MCF 10A (cell line): ENCODE data around the gene FGFR2. TPM values are rescaled to one million over a fixed set of nuclear protein-coding genes. Genes with fewer than 3 reads are reported as not detected.

Source experiments
- BruUV-seq: library from RNA; stranded (reverse); fragments of 400-500 nt; replicated peaks from 2 replicates; lab custom pipeline; 2021; lab: Mats Ljungman, UMichigan
- CTCF ChIA-PET: fragments of 300-600 bp; sonication (Branson Sonifier 250); formaldehyde crosslinking; extraction: SDS; loops from one replicate; lab custom pipeline; 2021; ENCODE audit warnings: antibody characterized with exemption, inconsistent platforms; lab: Yijun Ruan, JAX
- POLR2A ChIA-PET: fragments of 300-600, 350-650 bp; sonication (Branson Sonifier 250); formaldehyde crosslinking; extraction: SDS; loops from one replicate; lab custom pipeline; 2020; ENCODE audit warnings: antibody characterized with exemption, inconsistent platforms; lab: Yijun Ruan, JAX
- DNase-seq: peaks from one replicate; pipeline ENCODE4 v3.0.0-alpha.2; 2018; ENCODE audit not compliant: unreplicated experiment
- H3K27ac Mint-ChIP-seq: one replicate; pipeline ENCODE4 v1.8.0; 2022; ENCODE audit warnings: mild to moderate bottlenecking, low read depth, mixed read lengths; ENCODE audit not compliant: unreplicated experiment
- H3K27me3 Mint-ChIP-seq: one replicate; pipeline ENCODE4 v1.8.0; 2022; ENCODE audit warnings: mixed read lengths; ENCODE audit not compliant: insufficient read depth, unreplicated experiment
- H3K36me3 Mint-ChIP-seq: one replicate; pipeline ENCODE4 v1.8.0; 2022; ENCODE audit warnings: mild to moderate bottlenecking, moderate library complexity, mixed read lengths; ENCODE audit not compliant: insufficient read depth, unreplicated experiment
- H3K4me1 Mint-ChIP-seq: one replicate; pipeline ENCODE4 v1.8.0; 2022; ENCODE audit warnings: mixed read lengths; ENCODE audit not compliant: insufficient read depth, unreplicated experiment
- H3K4me3 Mint-ChIP-seq: one replicate; pipeline ENCODE4 v1.8.0; 2022; ENCODE audit warnings: mild to moderate bottlenecking, moderate library complexity, mixed read lengths; ENCODE audit not compliant: unreplicated experiment
- H3K9me3 Mint-ChIP-seq: one replicate; pipeline ENCODE4 v1.8.0; 2022; ENCODE audit warnings: mixed read lengths; ENCODE audit not compliant: unreplicated experiment
- CTCF ChIP-seq: fragments of 200-600 bp; IDR thresholded peaks from one replicate; pipeline ENCODE4 v1.8.0; 2022; ENCODE audit warnings: antibody characterized with exemption, mild to moderate bottlenecking; ENCODE audit not compliant: unreplicated experiment
- intact Hi-C: fragments of 100-400 bp; cut with micrococcal nuclease; formaldehyde crosslinking; loops from 2 replicates; pipeline ENCODE4 v1.14.1; 2022
- total RNA-seq: library from RNA; stranded (reverse); gene quantifications from 2 replicates; pipeline ENCODE4 v1.2.3, GENCODE V29; 2022

The FGFR2 gene
- total RNA-seq, 1 experiment from 2014 or later: 2.7 TPM

- ChIA-PET CTCF (interaction anchor here (0.6 to 1.0 kb wide), 3 partner anchors 13 to 657 kb away, joined by 3 to 4 read pairs (median 3); no protein-coding TSS in a partner anchor), POLR2A (no interaction called here)
- no peak overlapping the region for H3K27ac Mint-ChIP-seq
- H3K4me1 Mint-ChIP-seq: peaks cover 6% of the 10 kb centered on the region
- no peaks in the 10 kb centered on the region for H3K9me3 Mint-ChIP-seq
- no TSS peak for BruUV-seq
- intact Hi-C loops: loop anchor here (10.0 kb wide), 1 partner anchor 129 kb away; no protein-coding TSS in a partner anchor
- no peak for TF ChIP-seq CTCF
- no peak overlapping the region for H3K4me3 Mint-ChIP-seq
- H3K36me3 Mint-ChIP-seq: no peaks in the 10 kb centered on the region
- no peak for DNase-seq
- H3K27me3 Mint-ChIP-seq: no peaks in the 10 kb centered on the region
Measured at GRCh38 chr10:121605708-121606107, 7.5 kb upstream of the FGFR2 start.

DNA sequence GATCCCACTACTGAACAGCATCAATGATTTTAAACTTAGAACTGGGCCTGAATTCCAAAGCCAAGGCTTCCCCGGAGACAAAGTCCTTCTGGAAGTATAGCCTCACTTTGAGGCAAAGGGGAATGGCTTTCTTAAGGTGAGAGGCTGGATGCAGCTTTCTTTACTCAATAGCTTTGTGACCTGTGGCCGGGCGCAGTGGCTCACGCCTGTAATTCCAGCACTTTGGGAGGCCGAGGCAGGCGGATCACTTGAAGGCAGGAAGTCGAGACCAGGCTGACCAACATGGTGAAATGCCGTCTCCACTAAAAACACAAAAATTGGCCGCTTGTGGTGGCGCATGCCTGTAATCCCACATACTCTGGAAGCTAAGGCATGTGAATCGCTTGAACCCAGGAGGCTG lies 3.2 kb upstream of the FGFR2 start:
- Mint-ChIP-seq H3K4me3 (no peak overlapping the region), H3K36me3 (no peaks in the 10 kb centered on the region), H3K9me3 (no peaks in the 10 kb centered on the region), H3K27me3 (no peaks in the 10 kb centered on the region), H3K4me1 (peaks cover 5% of the 10 kb centered on the region), H3K27ac (no peak overlapping the region)
- BruUV-seq: no TSS peak
- ChIA-PET POLR2A (no interaction called here), CTCF (interaction anchor here (0.6 to 1.5 kb wide), 2 partner anchors 639 to 653 kb away, joined by 3 read pairs; no protein-coding TSS in a partner anchor)
- intact Hi-C loops: loop anchor here (10.0 kb wide), 1 partner anchor 133 kb away; no protein-coding TSS in a partner anchor
- TF ChIP-seq CTCF: no peak
- DNase-seq: no peak

DNA sequence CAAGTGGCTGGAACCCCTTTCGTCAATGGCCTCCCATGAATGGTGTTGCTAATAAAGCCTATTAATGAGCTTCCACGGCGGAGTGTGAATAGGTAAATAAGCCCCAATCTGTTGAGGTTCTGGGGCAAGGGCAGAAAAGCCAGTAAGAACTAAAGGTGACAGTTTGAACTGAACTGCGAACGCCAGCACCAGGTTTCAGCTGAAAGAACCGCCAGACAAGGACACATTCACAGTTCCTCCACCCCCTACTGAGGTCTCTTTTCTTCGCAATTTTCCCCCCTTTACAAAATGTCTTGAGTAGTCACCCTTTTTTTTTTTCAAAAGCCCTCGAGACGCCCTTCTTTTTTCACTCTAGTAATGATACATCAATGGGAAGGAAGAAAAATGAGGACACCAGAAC lies 2.4 kb upstream of the FGFR2 start:
- H3K4me1 Mint-ChIP-seq: peaks cover 5% of the 10 kb centered on the region
- H3K4me3 Mint-ChIP-seq: no peak overlapping the region
- H3K27me3 Mint-ChIP-seq: no peaks in the 10 kb centered on the region
- H3K27ac Mint-ChIP-seq: no peak overlapping the region
- no peak for TF ChIP-seq CTCF
- BruUV-seq: no TSS peak
- H3K9me3 Mint-ChIP-seq: no peaks in the 10 kb centered on the region
- intact Hi-C loops: loop anchor here (10.0 kb wide), 1 partner anchor 134 kb away; no protein-coding TSS in a partner anchor
- CTCF ChIA-PET: interaction anchor here (0.6 to 1.5 kb wide), 6 partner anchors 8 to 652 kb away, joined by 3 to 5 read pairs (median 4); no protein-coding TSS in a partner anchor
- POLR2A ChIA-PET: no interaction called here
- DNase-seq: no peak
- no peaks in the 10 kb centered on the region for H3K36me3 Mint-ChIP-seq

DNA sequence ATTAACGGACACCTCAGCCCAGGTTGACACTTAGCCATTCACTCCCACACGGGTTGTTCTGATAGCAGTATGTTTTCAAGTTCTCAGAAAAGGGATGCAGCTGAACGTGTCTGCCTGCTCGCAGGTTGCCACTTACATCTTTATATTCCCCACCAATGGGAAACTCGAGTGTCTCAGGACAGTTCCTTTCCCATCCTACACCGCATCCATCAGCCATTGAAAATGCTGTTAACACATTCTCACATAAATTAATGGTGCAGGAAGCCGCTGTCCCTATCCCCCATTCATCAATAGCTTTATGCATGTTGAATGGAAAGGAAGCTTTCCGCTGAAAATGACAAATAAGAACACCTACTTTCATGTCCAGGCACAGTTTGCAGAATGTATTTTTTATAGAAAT lies 1.7 kb upstream of the FGFR2 start:
- no TSS peak for BruUV-seq
- ChIA-PET POLR2A (no interaction called here), CTCF (interaction anchor here (0.8 to 1.3 kb wide), 3 partner anchors 10 to 124 kb away, joined by 3 to 5 read pairs (median 4); no protein-coding TSS in a partner anchor)
- no peaks in the 10 kb centered on the region for H3K9me3 Mint-ChIP-seq
- intact Hi-C loops: loop anchor here (5.0 to 10.0 kb wide), 3 partner anchors 135 to 513 kb away; no protein-coding TSS in a partner anchor
- no peaks in the 10 kb centered on the region for H3K27me3 Mint-ChIP-seq
- H3K4me3 Mint-ChIP-seq: no peak overlapping the region
- peaks cover 5% of the 10 kb centered on the region for H3K4me1 Mint-ChIP-seq
- DNase-seq: no peak
- H3K27ac Mint-ChIP-seq: no peak overlapping the region
- no peak for TF ChIP-seq CTCF
- H3K36me3 Mint-ChIP-seq: no peaks in the 10 kb centered on the region
